Measurements from ENCODE around the gene IRGQ. TPM values are rescaled to one million over a fixed set of nuclear protein-coding genes. Genes with fewer than 3 reads are reported as not detected.
A peak's percentile ranks its signal among the peaks of the same experiment; 100 is the strongest.

The IRGQ gene
- total RNA-seq, 4 donors from 2014 or later = 18.0 to 33.5 (median 23.5) TPM

DNA sequence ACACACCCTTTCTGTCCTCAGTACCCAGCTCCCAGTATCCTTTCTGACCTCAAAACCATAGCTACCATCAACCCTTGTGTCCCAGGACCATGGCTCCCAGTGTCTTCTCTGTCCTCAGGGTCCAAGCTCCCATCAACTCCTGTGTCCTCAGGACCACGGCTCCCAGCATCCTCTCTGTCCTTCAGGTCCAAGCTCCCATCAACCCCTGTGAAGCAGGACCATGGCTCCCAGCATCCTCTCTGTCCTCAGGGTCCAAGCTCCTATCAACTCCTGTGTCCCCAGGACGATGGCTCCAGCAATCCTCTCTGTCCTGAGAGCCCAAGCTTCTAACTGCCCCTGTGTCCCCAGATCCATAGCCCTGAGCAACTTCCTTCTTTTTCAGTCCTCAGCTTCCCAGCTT, 45.4 kb upstream of the IRGQ start:
- H3K27me3 ChIP-seq = no peaks in the 10 kb centered on the region
- no peak for TF ChIP-seq POLR2A (IDR thresholded peaks at IDR 0.05)
- TF ChIP-seq, protein P1, sequence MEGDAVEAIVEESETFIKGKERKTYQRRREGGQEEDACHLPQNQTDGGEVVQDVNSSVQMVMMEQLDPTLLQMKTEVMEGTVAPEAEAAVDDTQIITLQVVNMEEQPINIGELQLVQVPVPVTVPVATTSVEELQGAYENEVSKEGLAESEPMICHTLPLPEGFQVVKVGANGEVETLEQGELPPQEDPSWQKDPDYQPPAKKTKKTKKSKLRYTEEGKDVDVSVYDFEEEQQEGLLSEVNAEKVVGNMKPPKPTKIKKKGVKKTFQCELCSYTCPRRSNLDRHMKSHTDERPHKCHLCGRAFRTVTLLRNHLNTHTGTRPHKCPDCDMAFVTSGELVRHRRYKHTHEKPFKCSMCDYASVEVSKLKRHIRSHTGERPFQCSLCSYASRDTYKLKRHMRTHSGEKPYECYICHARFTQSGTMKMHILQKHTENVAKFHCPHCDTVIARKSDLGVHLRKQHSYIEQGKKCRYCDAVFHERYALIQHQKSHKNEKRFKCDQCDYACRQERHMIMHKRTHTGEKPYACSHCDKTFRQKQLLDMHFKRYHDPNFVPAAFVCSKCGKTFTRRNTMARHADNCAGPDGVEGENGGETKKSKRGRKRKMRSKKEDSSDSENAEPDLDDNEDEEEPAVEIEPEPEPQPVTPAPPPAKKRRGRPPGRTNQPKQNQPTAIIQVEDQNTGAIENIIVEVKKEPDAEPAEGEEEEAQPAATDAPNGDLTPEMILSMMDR (IDR thresholded peaks at IDR 0.05) = no peak
- H3K4me3 ChIP-seq (replicated peaks in 1 of 3) = no peak overlapping the region
- intact Hi-C loops (cut with DNase I) = no loop called here
- H3K27ac ChIP-seq = no peak overlapping the region
- 58 to 74% methylated on average over 2 of the region's 2 CpGs for WGBS, 2 donors
- no peaks in the 10 kb centered on the region for H3K9me3 ChIP-seq
- no peaks in the 10 kb centered on the region for H3K36me3 ChIP-seq
- H3K4me1 ChIP-seq = peaks cover 7 to 8% of the 10 kb centered on the region in 2 donors
- DNase-seq = no peak

DNA sequence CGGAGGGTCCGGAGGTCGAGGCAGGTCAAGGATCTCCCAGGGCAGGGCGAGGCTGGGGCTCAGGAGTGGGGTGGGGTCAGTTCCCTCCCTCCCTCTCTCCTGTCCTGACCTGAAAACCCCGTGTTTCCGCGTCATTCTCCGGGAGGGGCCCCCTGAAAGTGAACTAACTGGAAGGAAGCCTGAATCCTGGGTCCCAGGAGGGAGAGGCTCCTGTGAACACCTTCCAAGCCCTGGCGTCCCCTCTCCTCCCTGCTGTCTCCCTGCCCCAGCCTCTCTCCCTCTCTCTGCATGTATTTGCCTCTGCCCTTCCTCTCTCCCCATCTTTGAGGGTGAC, 44.5 kb upstream of the IRGQ start:
- peak overlapping the region in 1 of 3 donors; percentile 37 for H3K4me3 ChIP-seq (replicated peaks in 1 of 3)
- H3K4me1 ChIP-seq = peaks cover 7 to 8% of the 10 kb centered on the region in 2 donors
- DNase-seq = no peak
- 11 to 15% methylated on average over 9 of the region's 9 CpGs for WGBS, 2 donors
- no peaks in the 10 kb centered on the region for H3K9me3 ChIP-seq
- H3K27ac ChIP-seq = no peak overlapping the region
- TF ChIP-seq POLR2A (IDR thresholded peaks at IDR 0.05) = no peak
- TF ChIP-seq, protein P1 (IDR thresholded peaks at IDR 0.05) = no peak
- no peaks in the 10 kb centered on the region for H3K36me3 ChIP-seq
- intact Hi-C loops (cut with DNase I) = no loop called here
- H3K27me3 ChIP-seq = no peaks in the 10 kb centered on the region

DNA sequence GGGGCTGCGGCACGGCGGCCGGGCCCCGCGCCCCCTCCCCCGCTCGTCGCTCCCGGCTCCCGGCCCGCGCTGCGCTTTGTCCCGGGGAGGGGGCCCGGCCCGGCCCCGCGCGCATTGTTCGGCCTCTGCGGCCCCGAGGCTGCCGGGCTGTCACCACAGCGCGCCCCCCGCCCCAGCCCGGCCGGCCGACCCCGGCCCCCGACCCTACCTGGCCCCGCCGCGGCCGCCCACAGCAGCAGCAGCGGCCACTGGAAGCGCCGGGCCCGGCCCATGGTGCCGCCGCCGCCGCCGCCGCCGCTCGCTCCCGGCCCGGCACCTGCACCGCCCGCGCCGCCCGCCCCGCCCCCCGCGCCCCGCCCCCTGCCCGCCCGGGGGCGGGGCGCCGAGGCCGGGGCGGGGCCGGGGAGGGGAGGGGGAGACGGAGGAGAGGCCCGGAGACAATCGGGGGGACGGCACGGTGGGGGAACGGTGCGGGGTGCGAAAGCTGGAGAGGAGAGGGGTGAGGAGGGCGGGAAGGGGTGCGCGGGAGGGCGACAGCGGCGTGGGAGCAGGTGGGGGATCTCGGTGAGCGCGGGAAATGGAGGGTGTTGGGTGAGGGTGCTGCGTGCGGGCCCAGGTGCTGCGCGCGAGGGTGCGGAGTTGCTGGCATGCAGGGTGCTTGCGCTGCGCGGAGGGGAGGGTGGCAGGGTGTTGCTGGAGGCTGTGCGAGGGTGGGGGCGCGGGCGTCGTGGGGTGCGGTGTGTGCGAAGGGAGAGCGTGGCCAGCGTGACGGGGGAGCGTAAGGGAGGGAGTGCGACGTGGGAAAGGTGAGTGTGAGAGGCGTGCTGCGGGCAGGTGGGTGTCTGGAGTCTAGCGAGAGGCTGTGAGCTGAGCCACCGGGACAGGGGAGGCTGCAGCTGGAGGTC, 43.8 kb upstream of the IRGQ start, which contains the start of gene CADM4:
Gene CADM4 (minus strand): TSS at position 332 of the 905 bp plus-strand sequence. CDS start 60 bp downstream, at position 272.
- DNase-seq = peak; percentile 22 to 23
- TF ChIP-seq, protein P1 (IDR thresholded peaks at IDR 0.05) = no peak
- TF ChIP-seq POLR2A (IDR thresholded peaks at IDR 0.05) = no peak
- H3K27me3 ChIP-seq = no peaks in the 10 kb centered on the region
- 3 to 6% methylated on average over 29 to 32 of the region's 110 CpGs for WGBS, 2 donors
- peaks cover 7 to 8% of the 10 kb centered on the region in 2 donors for H3K4me1 ChIP-seq
- intact Hi-C loops (cut with DNase I) = no loop called here
- no peaks in the 10 kb centered on the region for H3K36me3 ChIP-seq
- H3K27ac ChIP-seq = no peak within 1 kb of the TSS
- no peaks in the 10 kb centered on the region for H3K9me3 ChIP-seq
- H3K4me3 ChIP-seq (replicated peaks in 1 of 3) = peak within 1 kb of the TSS in 1 of 3 donors; percentile 37

DNA sequence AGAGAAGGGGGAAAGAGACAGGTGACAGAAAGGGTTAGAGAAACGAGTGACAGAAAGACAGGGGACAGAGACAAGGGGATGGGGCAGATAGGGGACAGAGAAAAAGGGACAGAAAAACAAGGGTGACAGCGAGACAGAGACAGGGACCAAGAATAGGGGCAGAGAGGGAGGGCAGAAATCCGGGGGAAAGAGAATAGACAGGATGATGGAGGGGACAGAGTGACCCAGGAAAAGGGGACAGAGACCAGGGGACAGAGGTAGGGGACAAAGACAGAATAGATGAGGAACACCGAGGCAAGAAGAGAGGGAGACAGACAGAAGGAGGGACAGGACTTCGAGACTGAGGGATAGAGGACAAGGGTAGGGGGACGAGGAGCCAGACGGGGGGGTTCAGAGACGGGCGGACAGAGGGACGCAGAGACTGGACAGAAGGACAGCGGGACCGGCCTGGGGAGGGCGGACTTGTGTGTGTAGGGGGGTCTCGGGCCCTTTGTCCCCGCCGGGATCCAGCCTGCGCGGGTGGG, 43.1 kb upstream of the IRGQ start:
- intact Hi-C loops (cut with DNase I) = no loop called here
- no peak for DNase-seq
- H3K4me1 ChIP-seq = peaks cover 7 to 8% of the 10 kb centered on the region in 2 donors

More for the DNA sequence above, 43.1 kb upstream of the IRGQ start:
- Histone ChIP-seq H3K4me3 (replicated peaks in 1 of 3) (peak overlapping the region in 1 of 3 donors; percentile 23), H3K9me3 (no peaks in the 10 kb centered on the region), H3K27me3 (no peaks in the 10 kb centered on the region), H3K27ac (no peak overlapping the region), H3K36me3 (no peaks in the 10 kb centered on the region)
- no peak for TF ChIP-seq POLR2A (IDR thresholded peaks at IDR 0.05)
- TF ChIP-seq, protein P1 (IDR thresholded peaks at IDR 0.05) = no peak
- 12 to 15% methylated on average over 13 of the region's 18 CpGs for WGBS, 2 donors
